K562 (cell line): ENCODE data around the gene ARSA. TPM values are rescaled to one million over a fixed set of nuclear protein-coding genes. Genes with fewer than 3 reads are reported as not detected.
A peak's percentile ranks its signal among the peaks of the same experiment; 100 is the strongest.

Experiments used
- CREB1 ChIP-seq, 2 experiments: sonication (generic) in 1 of 2; formaldehyde crosslinking in 1 of 2; IDR thresholded peaks; 2 replicates each; pipeline versions ENCODE4 v1.6.1 to v1.8.0; 2012 to 2022; ENCODE audit warnings: inconsistent platforms in 1 of 2, mild to moderate bottlenecking in 1 of 2, missing genetic modification reagents in 1 of 2, moderate library complexity in 1 of 2
- CTCFL ChIP-seq: IDR thresholded peaks from 2 replicates; pipeline ENCODE4 v1.6.1; 2011; ENCODE audit warnings: borderline replicate concordance, low read depth, mild to moderate bottlenecking, moderate library complexity, low read length; ENCODE audit not compliant: insufficient read depth, poor library complexity, severe bottlenecking
- DDX20 ChIP-seq: fragments of 450-650 bp; IDR thresholded peaks from 2 replicates; pipeline ENCODE4 v1.6.1; 2016; ENCODE audit warnings: missing genetic modification characterization, low read depth, mild to moderate bottlenecking, missing compliant biosample characterization, moderate library complexity
- FOXJ3 ChIP-seq: sonication (generic); formaldehyde crosslinking; IDR thresholded peaks from 2 replicates; pipeline ENCODE4 v1.4.0; 2020; ENCODE audit warnings: mild to moderate bottlenecking, missing genetic modification reagents
- KAT2B ChIP-seq: IDR thresholded peaks from one replicate; pipeline ENCODE4 v1.6.1; 2012; ENCODE audit warnings: low read depth, mild to moderate bottlenecking, control low read depth, inconsistent platforms, low read length, moderate library complexity
- MAFK ChIP-seq: IDR thresholded peaks from 2 replicates; pipeline ENCODE4 v1.6.1; 2011; ENCODE audit warnings: low read length, improper control_type of control experiment
- MYC ChIP-seq, 2 experiments: fragments of 250-450 bp in 1 of 2; sonication (Bioruptor Pico) in 1 of 2; IDR thresholded peaks; 2 replicates each; pipeline versions ENCODE4 v1.5.1 to v1.6.1; 2012 to 2021; ENCODE audit warnings: low read depth in 2 of 2, borderline replicate concordance in 1 of 2, improper control_type of control experiment in 1 of 2, low read length in 1 of 2, mild to moderate bottlenecking in 1 of 2, moderate library complexity in 1 of 2
- PBX2 ChIP-seq, 2 experiments: IDR thresholded peaks in 1 of 2; conservative IDR thresholded peaks in 1 of 2; 2 replicates each; pipeline ENCODE4 v1.6.1; 2016; ENCODE audit warnings: low read depth in 2 of 2, mild to moderate bottlenecking in 1 of 2, missing compliant biosample characterization in 1 of 2, missing genetic modification characterization in 1 of 2, moderate library complexity in 1 of 2
- POLR2B ChIP-seq: fragments of 450-650 bp; IDR thresholded peaks from 2 replicates; pipeline ENCODE4 v1.6.1; 2018; ENCODE audit warnings: low read depth; ENCODE audit not compliant: partially characterized antibody
- U2AF1 ChIP-seq: fragments of 200-400 bp; formaldehyde crosslinking; optimal IDR thresholded peaks from 2 replicates; pipeline ENCODE3; 2017; ENCODE audit warnings: mild to moderate bottlenecking, low read depth, low read length, moderate library complexity
- ZBTB11 ChIP-seq, 3 experiments: fragments of 200-800 bp in 1 of 3; fragments of 250-450 bp in 1 of 3; fragments of 450-650 bp in 1 of 3; sonication (Bioruptor Pico) in 1 of 3; sonication (Bioruptor generic) in 1 of 3; formaldehyde crosslinking in 1 of 3; IDR thresholded peaks; 2 replicates each; pipeline versions ENCODE4 v1.6.1 to v1.8.0; 2016 to 2022; ENCODE audit warnings: mild to moderate bottlenecking in 2 of 3, missing genetic modification characterization in 2 of 3, missing compliant biosample characterization in 1 of 3, moderate library complexity in 1 of 3
- ZFX ChIP-seq: sonication (generic); formaldehyde crosslinking; IDR thresholded peaks from 2 replicates; pipeline ENCODE4 v1.8.0; 2022; ENCODE audit warnings: mild to moderate bottlenecking, missing genetic modification reagents, moderate library complexity
- ZNF165 ChIP-seq: fragments of 250-450 bp; sonication (Bioruptor Pico); IDR thresholded peaks from 2 replicates; pipeline ENCODE4 v1.4.0; 2020; ENCODE audit warnings: borderline replicate concordance
- ZNF766 ChIP-seq: fragments of 200-800 bp; sonication (Bioruptor generic); conservative IDR thresholded peaks from 2 replicates; pipeline ENCODE4 v1.6.1; 2016; ENCODE audit warnings: missing genetic modification characterization, missing compliant biosample characterization
- polyA plus RNA-seq, 8 experiments: library from polyadenylated mRNA; depleted of rRNA in 4 of 8; stranded (reverse) in 5 of 8; unstranded in 3 of 8; fragments of >200 nt; fragmentation: Nextera tagmentation in 2 of 8; fragmentation: Illumina TruSeq in 1 of 8; extraction: Ambion mirVana in 2 of 8; extraction: Trizol in 1 of 8; gene quantifications; 2 replicates each; pipeline versions ENCODE4 v1.2.1 to v1.2.3, GENCODE V29; 2011 to 2014; ENCODE audit warnings: inconsistent platforms in 1 of 8, missing spikeins in 1 of 8
- total RNA-seq, 7 experiments: library from RNA; depleted of rRNA in 6 of 7; stranded (reverse); fragments of >200 nt in 6 of 7; fragmentation: Illumina TruSeq in 2 of 7; extraction: Trizol in 2 of 7; gene quantifications; 2 replicates each; pipeline versions ENCODE4 v1.2.1 to v1.2.3, GENCODE V29; 2011 to 2021; ENCODE audit warnings: low replicate concordance in 1 of 7

The ARSA gene
- total and polyA plus RNA-seq, 9 of the 15 experiments (the other 6 are each of a cell fraction or from before 2014, with no cell fraction given) = 0.32 to 10.9 (median 1.8) TPM; not detected in 1

- no peak for TF ChIP-seq PBX2 (CRISPR knock-in tag; IDR thresholded peaks at IDR 0.05; ENCODE audit: low read depth)
- no peak for TF ChIP-seq PBX2 (tag; conservative IDR thresholded peaks at IDR 0.05; ENCODE audit: low read depth)
- TF ChIP-seq MAFK = no peak
- TF ChIP-seq ZNF766 (CRISPR knock-in tag) = 0 out of 2 replicates have a peak, but pooled peaks have one; percentile 20
- TF ChIP-seq ZBTB11 (CRISPR knock-in tag; IDR thresholded peaks at IDR 0.05) = peak in 1 of 3 experiments; percentile 68; a peak in 2 of 6 replicates
- TF ChIP-seq CREB1 (IDR thresholded peaks at IDR 0.05) = no peak
- no peak for TF ChIP-seq CREB1 (CRISPR knock-in tag; IDR thresholded peaks at IDR 0.05)
- no peak for TF ChIP-seq U2AF1
- TF ChIP-seq MYC (IDR thresholded peaks at IDR 0.05; ENCODE audit: low read depth, low read length) = no peak
- no peak for TF ChIP-seq MYC (CRISPR knock-in tag; IDR thresholded peaks at IDR 0.05; ENCODE audit: borderline replicate concordance, low read depth)
- no peak for TF ChIP-seq DDX20
- TF ChIP-seq POLR2B = no peak
- TF ChIP-seq FOXJ3 (CRISPR knock-in tag) = no peak
- TF ChIP-seq CTCFL = no peak
- TF ChIP-seq KAT2B = no peak
- no peak for TF ChIP-seq ZNF165 (CRISPR knock-in tag)
- peak; percentile 34; the same call in 1 of the 2 replicates for TF ChIP-seq ZFX
Observed at GRCh38 chr22:50627642-50628542, at the start of gene ARSA (continued).
